Right ventricle myocardium superior (tissue), 1 donor: ENCODE measurements around the gene GPR142. TPM values are rescaled to one million over a fixed set of nuclear protein-coding genes. Genes with fewer than 3 reads are reported as not detected.
A peak's percentile ranks its signal among the peaks of the same experiment; 100 is the strongest.

Experiments
- ATAC-seq: fragments of 200-7000 bp; cut with Tn5 transposase; one replicate; pipeline ENCODE4 v1.9.1; 2020; ENCODE audit warnings: mild to moderate bottlenecking; ENCODE audit not compliant: poor library complexity
- DNase-seq: peaks from one replicate; pipeline ENCODE4 v3.0.0-alpha.2; 2020
- intact Hi-C: fragments of 100-400 bp; cut with DNase I; formaldehyde crosslinking; loops from one replicate; pipeline ENCODE4 v1.11.2; 2022
- total RNA-seq: library from RNA; stranded (reverse); fragmentation: NEBNext Ultra II Directional; extraction: Animal tissue kit (Norgen Biotek cat#: 25700); gene quantifications from one replicate; pipeline ENCODE4 v1.2.1, GENCODE V29; 2021
- donor health status: DM: no; HTN: yes; CAD: no; lungs with severe emphysema.

The GPR142 gene
- total RNA-seq, 1 donor from 2014 or later: not detected

- DNase-seq (peak; percentile 80), ATAC-seq (peak; percentile 92)
- intact Hi-C loops: loop anchor here (5.0 kb wide), 1 partner anchor 54 kb away; no protein-coding TSS in a partner anchor
Measured at GRCh38 chr17:74361230-74362068, 5.9 kb upstream of the GPR142 start, which contains the start of gene BTBD17. Gene BTBD17, minus strand, starts transcription at chr17:74361868. Its CDS starts 49 bp downstream, at chr17:74361819.

- intact Hi-C loops: loop anchor here (5.0 kb wide), 1 partner anchor 55 kb away; no protein-coding TSS in a partner anchor
- DNase-seq (no peak), ATAC-seq (no peak)
Measured at GRCh38 chr17:74362069-74362405, 5.3 kb upstream of the GPR142 start.

- no peak for DNase-seq
- intact Hi-C loops: loop anchor here (5.0 kb wide), 1 partner anchor 56 kb away; no protein-coding TSS in a partner anchor
- ATAC-seq: no peak
Measured at GRCh38 chr17:74362810-74363498, 4.4 kb upstream of the GPR142 start.

- peak; percentile 84 for DNase-seq
- intact Hi-C loops: loop anchor here (5.0 kb wide), 1 partner anchor 124 kb away; no protein-coding TSS in a partner anchor
- peak; percentile 85 for ATAC-seq
Measured at GRCh38 chr17:74368341-74369081, 1.2 kb downstream of the GPR142 start.

- ATAC-seq (peak; percentile 42), DNase-seq (peak; percentile 75)
- intact Hi-C loops: loop anchor here (5.0 kb wide), 1 partner anchor 123 kb away; no protein-coding TSS in a partner anchor
Measured at GRCh38 chr17:74369221-74369620, 1.9 kb downstream of the GPR142 start.

- ATAC-seq (no peak), DNase-seq (no peak)
- intact Hi-C loops: loop anchor here (5.0 kb wide), 1 partner anchor 122 kb away; no protein-coding TSS in a partner anchor
Measured at GRCh38 chr17:74369665-74370490, 2.6 kb downstream of the GPR142 start.

GRCh38 chr17:74371653-74372147 lies 4.4 kb downstream of the GPR142 start:
- DNase-seq (no peak), ATAC-seq (no peak)
- intact Hi-C loops: no loop called here

GRCh38 chr17:74372426-74372825 lies 5.1 kb downstream of the GPR142 start:
- intact Hi-C loops: no loop called here

GRCh38 chr17:74373838-74374606 lies 6.7 kb downstream of the GPR142 start:
- DNase-seq: no peak
- ATAC-seq: peak; percentile 61
- intact Hi-C loops: no loop called here

More at GRCh38 chr17:74372426-74372825, 5.1 kb downstream of the GPR142 start:
- ATAC-seq: no peak
- DNase-seq: no peak

- ATAC-seq (no peak), DNase-seq (no peak)
- intact Hi-C loops: no loop called here
Measured at GRCh38 chr17:74374858-74375257, 7.6 kb downstream of the GPR142 start.

GRCh38 chr17:74379495-74380085 lies 12.3 kb downstream of the GPR142 start:
- ATAC-seq (peak; percentile 96), DNase-seq (peak; percentile 96)
- intact Hi-C loops: loop anchor here (1.0 kb wide), 1 partner anchor 78 kb away; no protein-coding TSS in a partner anchor

GRCh38 chr17:74380086-74380958 lies 13.0 kb downstream of the GPR142 start:
- DNase-seq (no peak), ATAC-seq (peak; percentile 80)
- intact Hi-C loops: no loop called here

- ATAC-seq: no peak
- no peak for DNase-seq
- intact Hi-C loops: no loop called here
Measured at GRCh38 chr17:74380959-74381808, 13.9 kb downstream of the GPR142 start.

GRCh38 chr17:74383141-74383540 lies 15.8 kb downstream of the GPR142 start:
- DNase-seq (peak; percentile 0), ATAC-seq (no peak)
- intact Hi-C loops: no loop called here

- ATAC-seq (no peak), DNase-seq (peak; percentile 1)
- intact Hi-C loops: no loop called here
Measured at GRCh38 chr17:74385201-74385600, 17.9 kb downstream of the GPR142 start.
